Stimulated activated CD4-positive, alpha-beta T cell treated with anti-CD3 and anti-CD28 coated beads, Interleukin-15, amount 100 ng/mL, for 24 hours (primary cell): ENCODE data around the gene PALD1.
"Not testable (repeated sequence)": the region's sequence is repeated elsewhere in the genome, so short reads cannot be mapped to it uniquely, and the experiment has no call there.

Experiments used
- DNase-seq: peaks from one replicate; pipeline ENCODE4 v3.0.0-alpha.2; 2020

Gene PALD1

DNA sequence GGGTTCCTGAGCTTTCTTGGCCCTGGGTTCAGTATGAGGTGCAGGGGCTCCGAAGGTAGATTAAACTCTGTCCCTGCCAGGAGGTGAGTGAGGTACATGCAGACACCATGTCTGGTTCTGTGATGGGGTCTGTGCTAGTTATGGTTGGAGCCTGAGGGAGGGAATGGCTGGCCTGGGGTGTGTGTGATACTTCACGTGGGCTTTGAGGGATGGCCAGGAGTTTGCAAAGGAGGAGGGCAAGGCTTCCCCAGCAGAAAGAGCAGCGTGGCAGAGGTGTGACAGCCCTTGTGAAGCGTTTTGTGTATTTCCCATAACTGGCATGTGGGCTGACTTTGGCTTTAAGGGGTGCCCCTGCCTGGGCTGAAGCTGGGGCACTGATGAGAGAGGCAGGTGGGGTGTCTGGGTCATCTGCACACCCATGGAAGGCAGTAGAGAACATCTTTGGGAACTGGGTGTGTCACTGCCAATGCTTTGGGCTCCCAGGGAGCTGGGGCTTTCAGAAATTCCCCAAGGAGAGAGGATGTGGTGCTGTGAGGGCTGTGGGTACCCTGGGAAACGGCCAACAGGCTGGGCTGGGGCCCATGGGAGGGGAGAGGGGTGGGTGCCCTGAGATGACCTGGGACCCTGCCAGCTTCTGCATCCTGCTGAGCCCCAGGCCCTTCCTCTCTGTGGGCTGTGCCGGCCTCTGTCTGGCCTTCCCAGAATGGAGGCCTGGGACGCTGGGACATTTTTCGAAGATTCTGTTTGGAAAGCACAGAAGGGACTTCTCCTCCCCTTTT, 4.6 kb downstream of the PALD1 start:
- no peak for DNase-seq

DNA sequence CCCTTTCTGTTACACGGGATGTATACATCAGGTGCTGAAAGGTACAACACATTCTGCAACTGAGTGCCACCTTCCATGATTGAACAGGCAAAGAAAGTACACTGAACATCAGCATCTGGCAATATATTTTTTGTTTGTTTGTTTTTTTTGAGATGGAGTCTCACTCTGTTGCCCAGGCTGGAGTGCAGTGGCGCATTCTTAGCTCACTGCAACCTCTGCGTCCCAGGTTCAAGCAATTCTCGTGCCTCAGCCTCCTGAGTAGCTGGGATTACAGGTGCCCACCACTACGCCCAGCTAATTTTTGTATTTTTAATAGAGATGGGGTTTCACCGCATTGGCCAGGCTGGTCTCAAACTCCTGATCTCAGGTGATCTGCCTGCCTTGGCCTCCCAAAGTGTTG, 5.3 kb downstream of the PALD1 start:
- not testable (repeated sequence) for DNase-seq

DNA sequence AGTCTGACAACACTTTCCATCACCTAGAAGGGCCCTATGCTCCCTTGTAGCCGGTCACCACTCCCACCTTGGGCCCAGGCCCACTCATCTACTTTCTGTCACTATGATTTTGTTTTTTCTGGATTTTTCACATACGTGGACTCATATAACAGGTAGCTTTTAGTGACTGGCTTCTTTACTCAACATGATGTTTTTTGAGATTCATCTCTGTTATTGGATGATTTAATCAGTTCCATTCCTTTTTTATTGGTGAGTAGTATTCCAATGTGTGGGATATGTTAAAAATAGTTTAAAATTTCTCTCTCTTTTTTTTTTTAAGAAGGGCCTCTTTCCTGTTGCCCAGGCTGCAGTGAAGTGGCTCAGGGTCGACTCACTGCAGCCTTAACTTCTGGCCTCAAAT, 9.3 kb downstream of the PALD1 start:
- DNase-seq, result no peak

DNA sequence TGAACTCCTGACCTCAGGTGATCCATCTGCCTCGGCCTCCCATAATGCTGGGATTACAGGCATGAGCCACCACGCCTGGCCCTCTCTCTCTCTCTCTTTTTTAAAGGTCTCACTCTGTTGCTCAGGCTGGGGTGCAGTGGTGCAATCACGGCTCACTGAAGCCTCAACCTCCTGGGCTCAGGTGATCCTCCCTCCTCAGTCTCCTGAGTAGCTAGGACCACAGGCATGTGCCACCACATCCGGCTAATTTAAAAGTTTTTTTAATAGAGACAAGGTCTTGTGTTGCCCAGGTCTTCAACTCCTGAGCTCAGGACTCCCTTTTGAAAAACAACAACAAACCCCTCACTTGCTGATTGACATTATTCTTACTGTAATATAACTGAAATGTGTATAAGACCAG, 11.6 kb downstream of the PALD1 start:
- DNase-seq, result no peak

DNA sequence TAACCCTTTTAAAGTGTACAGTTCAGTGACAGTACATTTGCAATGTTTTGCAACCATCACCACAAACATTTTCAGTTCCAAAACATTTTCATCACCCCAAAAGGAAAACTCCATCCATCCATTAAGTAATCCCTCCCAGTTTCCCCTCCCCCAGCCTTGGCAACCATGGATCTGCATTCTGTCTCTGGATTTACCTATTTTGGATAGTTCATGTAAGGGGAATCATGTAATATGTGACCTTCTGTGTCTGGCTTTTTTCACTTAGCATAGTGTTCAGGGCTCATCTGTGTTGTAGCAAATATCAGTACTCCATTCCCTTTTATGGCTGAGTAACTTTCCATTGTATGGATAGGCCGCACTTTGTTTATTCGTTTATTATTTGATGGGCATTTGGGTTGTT, 13.0 kb downstream of the PALD1 start:
- no peak for DNase-seq

DNA sequence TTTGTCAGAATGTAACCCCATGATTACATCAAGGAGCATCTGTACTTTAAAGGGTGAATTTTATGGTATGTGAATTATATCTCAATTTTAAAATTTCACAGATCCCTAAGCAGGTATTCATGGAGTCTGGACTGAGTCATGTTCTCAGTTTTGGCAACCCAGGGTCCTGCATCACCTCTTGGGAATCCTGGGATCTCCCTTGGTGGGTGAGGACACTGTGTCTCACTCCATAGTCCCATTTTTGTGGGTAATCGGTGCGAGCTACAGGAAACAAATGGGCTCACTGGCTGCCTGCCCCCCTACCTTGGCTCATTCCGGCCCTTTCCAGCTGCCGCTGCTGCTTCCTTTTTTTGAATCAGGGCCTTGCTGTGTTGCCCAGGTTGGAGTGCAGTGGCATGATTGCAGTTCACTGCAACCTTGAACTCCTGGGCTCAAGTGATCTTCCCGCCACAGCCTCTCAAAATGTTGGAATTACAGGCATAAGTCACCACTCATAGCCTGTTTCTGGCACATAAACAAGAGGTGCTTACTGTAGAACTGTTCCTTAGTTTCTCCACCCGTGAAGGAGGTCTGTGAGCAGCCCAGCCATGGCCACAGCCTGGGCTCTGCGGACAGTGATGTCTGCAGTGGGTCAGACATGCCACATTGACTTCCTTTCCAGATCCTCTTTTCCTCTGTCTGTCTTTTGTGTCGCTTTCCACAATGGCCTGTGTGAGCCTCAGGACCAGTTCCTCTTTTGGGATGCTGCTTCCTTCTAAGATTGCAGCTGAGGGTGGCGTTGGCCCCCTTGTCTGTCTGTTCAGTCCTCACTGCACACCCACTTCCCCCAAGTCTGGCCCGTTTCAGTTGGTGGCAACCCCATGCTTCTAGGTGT, 14.5 kb downstream of the PALD1 start:
- no peak for DNase-seq

DNA sequence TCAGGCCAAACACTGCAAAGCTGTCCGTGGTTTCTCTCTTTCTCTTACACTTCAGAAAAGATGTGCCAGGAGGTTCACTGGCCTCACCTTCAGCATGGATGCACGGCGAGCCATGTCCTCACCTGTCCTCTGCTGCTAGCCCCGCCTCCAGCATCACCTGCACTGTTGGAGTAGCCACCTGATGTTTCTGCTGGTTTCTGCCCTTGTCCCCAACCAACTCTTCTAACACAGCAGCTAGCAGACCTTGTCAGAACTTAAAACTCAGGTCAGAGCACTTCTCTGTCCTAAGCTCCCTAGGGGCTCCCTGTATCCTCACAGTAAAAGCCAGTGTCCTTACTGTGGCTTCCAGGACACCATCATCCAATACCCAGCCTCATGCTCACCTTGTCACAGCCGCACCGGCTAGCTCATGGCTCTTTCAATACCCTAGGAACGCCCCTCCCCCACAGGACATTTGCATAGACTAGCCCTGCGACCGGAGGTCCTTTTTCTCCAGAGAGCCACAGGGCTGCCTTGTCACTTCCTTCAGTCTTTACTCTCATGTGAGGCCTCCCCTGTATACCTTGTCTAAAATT, 15.2 kb downstream of the PALD1 start:
- DNase-seq, result peak; percentile 41

DNA sequence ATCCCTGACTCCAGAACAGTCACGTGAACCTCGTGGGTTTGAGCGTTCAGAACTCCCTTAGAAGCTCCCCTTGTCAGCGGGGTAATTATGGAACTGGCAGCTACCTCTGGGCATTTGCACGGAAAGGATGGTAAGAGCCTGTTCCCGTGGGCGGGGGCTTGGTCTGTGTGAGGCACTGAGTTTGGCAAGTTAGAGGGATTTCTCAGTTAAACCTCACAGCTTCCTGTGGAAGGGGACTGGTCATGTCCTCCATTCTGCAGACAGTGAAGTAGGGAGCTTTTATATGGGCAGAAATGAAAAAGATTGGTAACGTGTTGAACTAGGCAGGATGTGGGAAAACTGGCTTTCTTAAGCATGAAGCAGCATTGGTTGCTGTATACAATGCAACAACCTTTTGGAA, 16.0 kb downstream of the PALD1 start:
- DNase-seq, result peak; percentile 75

DNA sequence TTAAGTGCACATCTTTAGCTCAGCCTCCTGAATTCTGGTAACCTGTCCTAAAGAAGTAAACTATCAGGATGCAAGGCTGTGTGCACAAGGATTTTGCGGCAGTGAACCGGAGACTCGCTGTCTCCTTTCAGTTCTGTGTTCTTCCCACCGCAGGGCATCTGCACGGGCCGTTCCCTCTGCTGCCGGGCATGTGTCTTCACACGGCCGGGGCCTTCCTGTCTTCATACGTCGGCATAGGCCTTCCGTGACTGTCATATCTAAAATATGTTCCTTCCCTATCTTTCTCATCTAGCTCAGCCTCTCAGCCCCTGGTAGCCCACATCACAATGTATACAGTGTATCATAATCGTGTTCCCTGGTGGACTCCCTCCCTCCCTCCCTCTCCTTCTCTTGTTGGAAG, 16.4 kb downstream of the PALD1 start:
- peak; percentile 31 for DNase-seq

DNA sequence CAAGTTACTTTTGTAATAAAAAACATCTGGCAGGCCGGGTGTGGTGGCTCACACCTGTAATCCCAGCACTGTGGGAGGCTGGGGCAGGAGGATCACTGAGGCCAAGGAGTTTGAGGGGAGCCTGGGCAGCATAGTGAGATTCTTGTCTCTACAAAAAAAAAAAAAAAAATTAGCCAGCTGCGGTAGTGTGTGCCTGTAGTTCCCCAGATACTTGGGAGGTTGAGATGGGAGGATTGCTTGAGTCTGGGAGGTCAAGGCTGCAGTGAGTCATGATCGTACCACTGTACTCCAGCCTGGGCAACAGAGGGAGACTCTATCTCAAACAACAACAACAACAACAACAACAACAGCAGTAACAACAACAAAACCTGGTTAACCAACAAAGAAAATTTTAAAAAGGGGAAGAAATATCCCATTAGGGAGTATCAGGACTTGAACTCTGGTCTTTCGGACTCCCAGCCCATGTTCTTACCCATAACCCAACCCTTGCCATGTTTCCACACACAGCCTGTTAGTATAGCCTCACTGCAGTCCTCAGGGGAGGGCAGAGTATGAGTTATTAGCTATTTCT, 17.2 kb downstream of the PALD1 start:
- no peak for DNase-seq

DNA sequence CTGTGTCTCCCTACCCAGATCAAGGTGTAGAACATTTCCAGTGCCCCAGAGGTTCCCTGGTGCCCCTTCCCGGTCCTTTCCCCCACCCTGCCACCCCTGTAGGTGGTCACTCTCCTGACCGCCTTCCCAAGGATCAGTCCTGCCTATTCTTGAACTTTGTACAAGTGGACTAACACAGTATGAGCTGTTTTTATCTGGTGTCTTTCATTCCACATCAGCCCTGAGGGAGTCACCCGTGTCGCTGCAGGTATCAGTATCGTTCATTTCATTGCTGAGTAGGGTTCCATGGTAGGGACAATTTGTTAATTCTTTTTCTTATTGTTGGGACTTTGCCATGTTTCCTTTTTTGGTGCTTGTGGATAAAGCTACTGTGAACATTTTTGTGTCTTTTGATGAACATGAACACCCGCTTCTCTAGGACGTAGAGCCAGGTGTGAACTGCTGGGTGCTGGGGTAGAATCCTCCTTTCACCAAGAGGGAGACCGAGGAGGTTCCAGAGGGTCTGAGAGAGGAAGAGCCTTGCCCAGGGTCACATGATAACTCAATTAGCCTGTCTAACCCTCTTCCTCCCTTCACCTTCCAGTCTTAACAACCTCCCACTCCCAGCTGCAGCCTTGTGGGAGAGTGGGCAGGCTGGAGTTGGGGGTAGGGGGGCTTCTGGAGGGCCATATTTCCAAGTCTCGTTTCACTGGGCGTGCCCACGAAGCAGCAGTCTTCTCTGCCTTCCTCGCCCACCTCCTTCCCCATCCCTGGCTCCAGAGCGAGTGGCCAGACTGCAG, 18.0 kb downstream of the PALD1 start:
- no peak for DNase-seq

DNA sequence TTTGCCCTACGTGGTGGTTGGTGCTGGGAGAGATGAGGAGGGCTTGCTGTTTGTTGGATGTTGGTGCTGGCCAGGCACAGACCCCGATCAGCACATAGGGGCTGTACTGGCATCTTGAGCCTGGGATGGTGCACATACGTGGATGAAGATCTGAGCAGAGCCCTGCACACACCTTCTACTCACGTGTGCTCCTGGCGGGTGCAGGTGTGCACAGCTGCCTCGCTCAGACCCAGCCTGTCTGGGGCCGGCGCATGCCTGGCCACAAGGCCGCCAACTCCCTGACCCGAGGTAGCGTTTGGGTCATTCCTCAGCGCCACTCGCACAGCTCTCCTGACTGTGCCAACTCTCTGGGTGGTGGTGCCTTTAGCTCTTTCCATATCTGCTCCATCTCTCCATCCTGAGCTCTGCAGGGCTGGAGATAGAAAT, 18.6 kb downstream of the PALD1 start:
- no peak for DNase-seq

DNA sequence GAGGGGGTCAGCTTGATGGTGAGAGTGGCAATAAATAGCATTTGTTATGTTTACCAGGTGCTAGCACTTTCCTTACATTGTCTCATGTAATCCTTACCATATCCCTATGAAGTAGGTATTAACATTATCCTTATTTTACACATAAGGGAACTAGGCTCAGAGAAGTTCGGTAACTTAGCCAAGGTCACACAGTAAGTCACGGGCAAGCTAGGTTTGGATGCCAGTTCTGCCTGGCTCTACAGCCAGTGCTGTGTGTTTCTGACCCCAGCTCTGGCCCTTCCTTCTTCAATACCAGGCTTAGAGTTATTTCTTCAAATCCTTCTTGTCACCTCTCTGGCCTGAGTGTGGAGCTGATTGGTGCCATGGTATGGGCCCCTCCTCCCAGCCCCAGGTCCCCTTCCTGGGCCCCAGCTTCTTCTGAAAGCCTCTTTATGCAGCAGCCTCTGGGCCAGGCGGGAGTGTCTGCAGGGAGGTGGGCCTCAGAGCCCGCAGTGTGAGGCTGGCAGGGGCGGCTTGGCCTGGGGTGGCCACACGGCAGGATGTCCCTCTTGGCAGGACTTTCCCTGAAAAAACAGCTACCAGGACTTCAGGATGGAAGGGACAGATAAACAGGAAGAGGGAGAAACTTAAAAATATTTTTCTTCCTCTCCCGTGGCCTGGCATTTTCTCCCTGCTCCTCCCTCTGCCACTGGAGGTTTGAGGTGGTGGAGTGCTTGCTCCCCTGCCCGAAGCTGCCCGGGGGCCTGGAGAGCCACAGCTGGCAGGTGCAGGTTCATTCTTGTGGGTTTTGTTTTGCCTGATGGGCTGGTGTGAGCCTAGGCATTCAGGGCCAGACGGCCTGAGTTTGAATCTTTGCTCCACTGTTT, 20.6 kb downstream of the PALD1 start:
- no peak for DNase-seq

DNA sequence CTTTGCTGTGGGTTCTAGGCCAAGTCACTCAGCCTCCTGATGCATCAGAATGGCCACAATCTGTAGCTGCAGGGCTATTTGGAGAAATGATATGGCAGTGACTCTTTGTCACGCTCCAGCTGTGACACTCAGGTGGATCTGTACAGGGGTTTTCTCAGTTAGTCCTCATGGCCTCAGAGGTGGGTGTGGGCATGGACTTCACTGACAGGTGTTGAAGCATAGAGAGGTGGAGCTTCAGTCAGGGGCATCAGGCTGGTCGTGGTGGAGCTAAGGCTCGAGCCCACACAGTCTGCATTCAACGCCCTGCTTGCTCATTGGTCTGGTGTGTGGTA, 21.2 kb downstream of the PALD1 start:
- DNase-seq, result no peak

DNA sequence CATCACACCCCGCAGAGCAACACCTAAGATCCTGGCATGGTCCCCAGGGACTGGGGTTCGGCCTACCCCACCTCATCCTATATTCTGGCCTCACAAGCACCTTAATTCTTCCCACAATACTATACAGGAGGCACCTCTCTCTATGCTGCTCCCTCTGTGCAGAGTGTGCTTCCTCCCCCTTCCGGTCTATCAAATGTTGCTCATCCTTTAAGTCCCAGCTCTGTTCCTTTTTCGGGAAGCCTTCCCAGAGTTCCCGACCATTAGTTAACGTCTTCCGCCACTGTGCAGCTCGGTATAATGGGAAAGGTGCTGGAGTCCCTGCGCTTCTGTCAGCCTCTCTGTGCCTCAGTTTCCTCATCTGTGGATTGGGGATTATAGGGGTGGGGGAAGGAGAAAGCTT, 21.8 kb downstream of the PALD1 start:
- no peak for DNase-seq

DNA sequence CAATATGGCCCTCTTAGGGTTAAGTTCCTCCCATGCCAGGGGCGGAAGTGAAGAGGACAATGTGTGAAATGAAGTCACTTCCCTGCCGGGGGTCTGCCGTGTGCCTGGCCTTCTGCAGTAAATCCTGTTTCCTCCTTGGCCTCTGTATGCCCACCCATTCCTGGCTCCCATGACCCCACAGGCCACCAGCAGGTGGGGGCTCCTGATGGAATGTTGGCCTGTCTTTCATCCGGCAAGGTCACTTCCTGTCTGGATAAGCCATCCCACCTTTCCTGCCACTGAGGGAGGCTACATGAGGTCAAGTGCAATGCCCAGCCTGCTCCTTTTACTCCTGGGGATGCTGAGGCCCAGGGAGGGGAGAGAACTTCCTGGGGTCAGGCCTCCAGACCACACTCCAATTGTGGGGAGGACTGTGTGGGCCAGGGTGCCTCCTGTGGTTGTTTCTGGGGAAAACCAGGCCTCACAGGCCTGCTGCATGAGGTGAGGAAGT, 22.3 kb downstream of the PALD1 start:
- DNase-seq, result no peak

DNA sequence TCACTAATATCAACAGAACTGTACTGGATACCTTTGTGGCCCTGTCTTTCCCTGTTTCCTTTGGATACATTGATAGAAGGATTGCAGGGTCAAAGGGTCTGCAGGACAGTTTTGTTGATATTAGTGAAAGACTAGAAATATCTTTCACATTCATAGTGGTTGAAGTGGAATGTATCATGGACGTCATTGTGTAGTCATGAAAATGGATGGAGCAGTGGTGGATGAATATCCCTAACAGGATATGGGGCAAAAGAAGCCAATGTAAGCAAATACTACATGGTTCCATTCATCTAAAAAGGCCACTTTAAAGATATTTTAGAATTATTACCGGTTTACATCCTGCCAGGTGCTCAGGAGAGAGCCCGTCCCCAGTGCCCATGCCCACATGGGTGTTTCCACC, 23.8 kb downstream of the PALD1 start:
- no peak for DNase-seq

DNA sequence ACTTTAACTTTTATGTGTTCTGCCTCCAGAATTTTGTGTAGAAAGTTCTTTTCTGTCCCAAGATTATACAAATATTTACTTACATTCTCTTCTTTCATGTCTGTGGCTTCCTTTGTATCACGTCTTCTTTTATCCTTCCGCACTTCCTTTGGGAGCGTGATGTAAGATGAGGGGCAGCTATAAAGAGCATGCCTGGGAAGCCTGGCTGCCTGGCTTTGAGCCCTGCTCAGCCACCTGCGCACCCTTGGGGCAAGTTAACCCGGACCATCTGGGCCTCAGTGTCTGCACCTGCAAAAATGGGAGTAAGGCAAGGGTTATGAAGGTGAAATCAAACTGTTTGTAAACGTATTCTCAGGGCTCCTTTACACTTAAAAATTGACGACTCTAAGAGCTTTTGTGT, 25.2 kb downstream of the PALD1 start:
- no peak for DNase-seq

DNA sequence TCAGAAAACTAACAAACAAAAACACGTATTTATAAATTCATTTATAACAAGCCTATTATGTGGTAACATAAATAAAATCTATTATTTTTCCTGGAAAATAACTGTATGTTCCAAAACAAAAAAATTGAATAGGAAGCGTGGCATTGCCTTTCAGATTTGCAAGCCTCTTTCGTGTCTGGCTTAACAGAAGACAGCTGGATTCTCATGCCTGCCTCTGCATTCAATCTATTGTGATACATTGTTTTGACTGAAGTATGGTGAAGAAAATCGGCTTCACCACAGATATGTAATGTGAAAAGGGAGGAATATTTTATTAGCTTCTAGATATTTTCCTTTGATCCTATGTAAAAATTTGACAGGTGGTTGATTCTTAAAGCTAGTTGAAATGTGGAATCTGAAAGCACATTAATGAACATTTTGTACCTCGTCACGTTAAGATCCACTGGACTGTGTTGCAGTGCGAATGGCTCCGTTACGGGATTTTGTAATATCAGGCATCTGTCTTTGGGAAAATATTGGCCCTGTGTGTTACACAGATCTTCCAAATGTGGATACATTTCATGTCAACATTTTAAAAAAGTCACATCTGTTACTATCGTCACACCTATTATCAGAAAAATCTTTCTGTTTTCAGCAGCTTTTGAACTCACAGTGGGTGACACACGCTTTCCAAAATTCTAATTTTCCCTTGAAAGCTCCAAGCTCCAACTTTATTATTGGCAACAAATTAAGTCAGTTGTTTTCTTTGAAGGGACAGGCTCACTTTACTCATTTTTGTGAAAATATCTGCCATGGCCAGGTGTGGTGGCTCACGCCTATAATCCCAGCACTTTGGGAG, 26.2 kb downstream of the PALD1 start:
- DNase-seq, result no peak

DNA sequence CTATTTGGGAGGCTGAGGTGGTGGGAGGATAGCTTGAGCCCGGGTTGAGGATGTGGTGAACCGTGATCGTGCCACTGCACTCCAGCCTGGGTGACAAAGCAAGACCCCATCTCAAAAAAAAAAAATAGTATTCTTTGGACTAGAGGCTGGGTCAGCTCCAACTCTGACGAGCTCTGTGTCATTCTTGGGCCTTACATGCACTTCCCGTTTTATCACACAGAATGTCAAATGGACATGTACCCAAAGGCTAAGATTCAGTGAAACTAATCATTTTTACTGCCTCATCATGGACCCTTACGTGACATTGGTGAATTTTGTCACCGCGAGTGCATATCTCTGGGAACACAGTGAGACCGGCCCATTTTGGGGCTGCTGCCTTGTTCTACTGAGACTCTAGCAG, 27.3 kb downstream of the PALD1 start:
- no peak for DNase-seq

DNA sequence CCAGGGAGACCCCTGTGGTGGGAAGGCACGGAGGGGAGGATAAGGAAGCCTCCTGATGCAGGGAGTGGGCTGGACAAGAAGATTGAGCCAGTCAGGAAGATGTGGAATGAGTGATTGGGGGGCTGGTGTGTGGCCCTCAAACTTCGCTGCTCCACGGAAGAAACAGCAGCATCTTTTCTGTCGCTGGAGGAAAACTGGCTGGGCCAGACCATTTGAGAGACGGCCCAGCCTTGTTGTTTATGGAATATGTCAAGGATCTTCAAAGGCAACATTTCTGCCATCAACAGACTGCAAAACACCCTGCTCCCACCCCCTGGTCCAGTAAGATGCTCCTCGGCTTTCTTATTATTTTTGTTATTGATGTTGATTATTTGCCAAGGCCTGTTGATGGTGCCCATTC, 29.4 kb downstream of the PALD1 start:
- no peak for DNase-seq
